GM21423 (cell line): ENCODE measurements around the gene GRIA3.

Source experiments
- ATAC-seq: cut with Tn5 transposase; IDR thresholded peaks from one replicate; pipeline ENCODE4 v1.9.1; 2021; ENCODE audit warnings: mild to moderate bottlenecking, moderate library complexity; ENCODE audit not compliant: unreplicated experiment

The GRIA3 gene

DNA sequence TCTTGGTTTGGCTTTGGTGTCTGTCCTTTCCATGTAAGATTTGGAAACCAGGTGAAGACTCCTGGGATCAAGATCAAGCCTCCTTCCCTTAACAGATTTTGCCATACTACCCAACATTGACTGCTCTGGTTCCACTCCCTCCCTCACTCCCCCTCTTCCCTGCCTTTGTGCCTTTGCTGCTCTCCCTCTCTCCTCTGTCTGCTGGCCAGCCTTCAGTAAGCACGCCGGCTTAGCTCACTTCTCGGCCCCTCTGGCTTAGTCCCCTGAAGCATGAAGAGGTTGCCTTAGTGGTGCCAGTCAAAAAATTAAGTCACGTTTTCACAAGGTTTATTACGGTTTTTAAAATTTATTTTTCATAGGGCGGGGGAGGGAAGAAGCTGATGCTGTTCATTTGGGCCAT is 6.0 kb downstream of the GRIA3 start:
- ATAC-seq: no peak

DNA sequence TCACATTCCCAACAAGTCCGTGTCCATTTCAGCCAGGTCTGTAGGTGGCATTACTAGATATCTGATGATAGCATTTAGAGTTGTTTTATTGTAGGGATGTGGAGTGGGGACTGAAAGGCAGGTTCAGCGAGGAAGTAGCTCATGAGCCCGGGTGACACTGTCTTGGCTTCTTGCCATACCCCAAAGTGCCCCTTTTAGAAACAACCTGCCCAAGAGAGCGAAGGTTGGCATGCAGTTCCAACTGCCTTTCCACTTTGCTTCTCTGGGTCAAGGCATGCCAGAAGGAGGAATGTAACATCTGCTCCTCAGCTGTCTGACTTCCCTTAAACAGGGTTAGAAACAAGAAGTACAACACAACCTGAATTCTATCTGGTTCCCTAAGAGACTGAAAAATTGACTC is 9.0 kb downstream of the GRIA3 start:
- no peak for ATAC-seq

DNA sequence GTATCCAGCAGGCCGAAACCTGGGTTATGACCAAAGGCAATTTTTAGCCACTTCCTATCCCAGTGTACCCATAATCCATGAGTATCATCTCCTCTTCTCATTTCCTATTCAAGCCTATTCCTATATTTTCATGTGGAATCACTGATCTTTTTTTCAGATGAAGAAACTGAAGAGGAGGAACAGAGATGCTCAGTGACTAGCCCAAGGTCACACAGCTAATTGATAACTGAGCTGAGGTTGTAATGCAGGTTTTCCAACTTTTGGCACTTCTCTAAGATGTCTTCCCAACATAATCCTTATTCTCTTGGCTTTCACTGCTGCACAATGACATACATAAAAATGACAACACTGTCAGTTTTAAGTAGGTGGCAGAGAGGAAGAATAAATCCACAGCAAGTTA is 15.3 kb downstream of the GRIA3 start:
- no peak for ATAC-seq

DNA sequence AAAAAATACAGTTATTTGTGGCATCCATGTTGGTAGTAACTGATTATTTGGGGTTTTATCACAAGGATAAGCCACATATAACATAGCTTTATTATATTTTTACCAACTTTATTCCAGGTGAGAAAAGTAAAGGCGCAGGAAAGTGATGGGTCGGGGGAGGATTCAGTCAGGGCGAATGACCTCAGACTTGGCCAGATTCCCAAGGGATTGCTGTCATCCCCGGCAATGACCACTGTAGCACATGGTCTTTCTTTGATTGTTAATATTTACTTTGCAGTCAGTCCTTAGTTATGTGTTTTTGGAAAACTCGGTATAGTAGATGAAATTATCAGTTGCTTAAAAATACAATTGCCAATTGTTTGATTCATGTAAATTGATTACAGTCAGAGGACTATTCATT is 17.6 kb downstream of the GRIA3 start:
- no peak for ATAC-seq

DNA sequence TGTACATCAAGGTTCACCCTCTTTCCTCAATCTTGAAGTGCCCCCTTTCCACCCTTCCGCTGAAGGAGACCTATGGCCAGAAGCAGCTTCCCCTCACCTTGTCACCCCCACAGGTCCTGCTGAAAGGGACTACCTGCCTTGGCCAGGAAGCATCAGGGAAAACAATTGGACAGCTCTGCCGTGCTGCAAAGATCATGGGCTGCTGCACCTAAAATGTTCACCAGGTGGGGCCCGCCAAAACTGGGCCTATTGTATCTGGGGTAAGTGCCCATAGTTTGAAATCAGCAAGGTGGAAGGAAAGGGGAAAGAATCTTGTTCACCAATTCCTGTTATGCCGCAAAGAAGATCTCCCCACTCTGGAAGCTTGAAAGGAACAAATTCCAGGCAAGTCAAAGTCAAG is 18.4 kb downstream of the GRIA3 start:
- no peak for ATAC-seq

DNA sequence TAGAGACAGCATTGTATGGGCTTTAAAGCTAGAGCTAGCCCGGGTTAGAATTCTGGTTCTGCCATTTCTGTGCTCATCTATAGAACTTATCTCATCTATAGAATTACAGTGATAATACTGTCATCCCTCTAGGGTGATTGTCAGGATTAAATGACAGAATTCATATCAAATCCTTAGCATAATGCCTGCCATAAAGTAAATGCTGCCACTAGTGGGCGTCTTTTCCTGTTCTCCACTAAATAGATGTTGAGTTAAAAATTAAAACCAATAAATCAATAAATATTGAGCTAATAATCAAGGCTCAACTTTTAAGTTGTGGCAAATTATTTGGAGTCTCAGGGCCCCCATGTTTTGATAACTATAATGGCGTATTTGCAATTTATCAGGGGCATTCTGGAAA is 19.7 kb downstream of the GRIA3 start:
- no peak for ATAC-seq

DNA sequence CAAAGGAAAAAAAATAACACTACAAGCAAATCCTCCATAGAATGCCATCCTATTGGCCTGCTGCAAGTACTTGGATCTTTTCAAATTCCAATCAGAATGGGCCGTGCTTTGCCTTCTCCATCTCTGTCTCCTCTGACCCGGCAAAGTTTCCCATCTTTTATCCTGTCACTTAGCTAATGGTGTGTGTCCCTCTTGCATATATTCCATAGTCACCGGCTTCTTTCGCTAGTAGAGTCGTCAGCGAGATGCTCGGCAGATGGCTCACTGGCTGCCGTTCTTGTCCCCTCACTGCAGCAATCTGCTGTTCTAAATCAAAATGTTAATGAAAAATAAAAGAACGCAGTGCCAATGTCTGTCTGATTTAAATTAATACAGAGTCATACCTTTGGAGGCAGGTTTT is 22.1 kb downstream of the GRIA3 start:
- no peak for ATAC-seq

DNA sequence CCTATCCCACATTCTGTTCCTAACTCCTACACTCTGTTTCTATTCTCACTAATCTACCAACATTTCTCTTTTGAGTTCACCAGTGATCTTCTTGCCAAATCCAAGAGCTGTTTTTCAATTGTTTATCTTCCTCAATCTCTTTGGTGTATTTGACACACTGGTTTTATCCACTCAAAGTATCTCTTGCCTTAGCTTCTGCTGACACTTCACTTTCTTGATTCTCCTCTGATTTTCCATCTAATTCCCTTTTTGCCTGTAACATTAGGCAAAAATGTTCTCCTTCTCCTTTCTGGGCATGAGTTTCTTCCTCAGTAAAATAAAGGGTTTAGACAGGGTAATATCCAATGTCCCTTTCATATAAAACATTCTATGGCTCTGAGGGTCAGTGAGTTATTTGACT is 26.2 kb downstream of the GRIA3 start:
- no peak for ATAC-seq

DNA sequence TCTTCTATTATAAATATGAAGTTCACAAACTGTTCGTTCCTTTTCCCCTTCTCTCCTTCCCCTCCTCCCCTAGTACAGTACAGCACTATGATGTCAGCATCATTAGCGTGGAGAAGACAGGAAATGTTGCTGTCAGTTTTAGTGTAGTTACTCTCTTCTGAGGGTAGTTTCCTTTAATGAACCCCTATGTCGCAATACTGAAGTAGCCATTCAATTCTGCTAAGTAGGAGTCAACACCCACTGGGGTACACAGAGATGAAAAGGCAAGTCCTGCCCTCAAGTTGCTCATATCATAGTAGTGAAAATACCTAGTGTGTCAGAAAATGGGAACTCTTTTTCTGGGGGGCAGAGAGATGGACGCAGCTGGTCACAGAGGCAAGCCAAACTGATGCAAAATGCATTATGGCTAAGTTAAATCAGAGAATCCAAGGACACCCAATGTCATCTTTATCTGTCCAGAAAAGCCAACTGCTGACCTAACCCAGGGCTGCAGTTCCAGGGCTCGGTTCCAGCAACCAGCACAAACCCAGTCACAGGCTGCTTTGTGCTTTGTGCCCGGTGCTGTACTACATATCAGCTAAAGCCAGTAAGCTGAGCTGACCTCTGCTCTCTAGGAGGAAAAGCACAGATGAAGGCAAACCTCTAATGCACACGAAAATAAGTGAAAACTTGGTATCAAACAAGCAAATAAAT is 31.5 kb downstream of the GRIA3 start:
- no peak for ATAC-seq

DNA sequence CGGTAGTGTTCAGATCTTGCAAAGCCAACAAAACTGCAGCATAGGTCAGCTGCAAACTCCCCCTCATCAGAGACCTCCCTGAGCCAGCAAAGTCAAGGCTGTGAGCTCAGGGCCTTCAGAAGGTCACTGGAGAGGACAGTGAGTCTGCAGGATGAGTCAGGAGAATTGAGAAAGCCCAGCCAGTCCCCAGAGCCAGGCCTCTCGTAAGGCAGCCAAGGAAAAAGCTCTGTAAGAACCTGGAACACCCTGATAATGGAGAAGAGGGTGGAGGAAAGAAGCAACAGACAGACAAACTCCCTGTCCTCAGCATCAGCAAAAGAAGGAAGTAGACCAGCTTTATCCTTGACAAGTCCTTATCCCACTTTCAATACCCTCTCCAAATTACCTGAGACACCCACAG is 33.0 kb downstream of the GRIA3 start:
- no peak for ATAC-seq

DNA sequence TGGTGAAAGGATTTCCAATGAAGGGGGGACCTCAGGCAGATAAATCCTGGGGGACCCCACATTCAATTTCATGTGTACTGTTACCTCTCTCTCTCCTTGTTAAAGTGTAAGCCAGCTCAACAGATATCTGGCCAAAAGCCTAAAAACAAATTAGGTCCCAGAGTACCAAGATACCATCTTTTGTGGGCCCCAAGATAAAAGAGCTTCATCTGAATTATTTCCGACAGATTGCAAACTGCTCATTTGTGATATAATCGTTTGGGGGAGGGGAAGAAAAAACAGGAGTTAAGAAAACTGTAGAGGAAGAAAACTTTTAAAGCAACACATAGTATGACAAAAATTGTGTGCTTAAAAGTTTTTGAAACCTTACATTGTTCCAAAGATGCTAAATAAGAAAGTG is 33.6 kb downstream of the GRIA3 start:
- ATAC-seq: no peak

DNA sequence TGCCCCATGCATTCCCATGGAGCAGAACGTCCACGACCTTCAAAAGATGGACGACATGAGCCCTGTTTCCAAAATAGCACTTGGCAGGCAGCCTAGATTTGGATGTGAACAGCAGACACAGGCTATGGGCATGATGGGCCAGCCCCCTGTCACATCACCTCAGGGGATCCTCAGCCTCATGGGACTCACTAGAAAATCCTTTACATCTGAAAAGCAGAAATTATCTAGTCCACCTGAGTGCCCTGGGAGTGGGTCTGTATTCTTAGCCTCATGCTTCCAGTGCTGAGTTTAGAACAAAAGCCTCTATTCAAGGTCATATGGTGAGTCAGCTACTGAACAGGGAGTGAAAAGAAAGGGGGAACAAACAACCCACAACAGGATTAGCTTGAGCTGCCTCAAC is 35.8 kb downstream of the GRIA3 start:
- no peak for ATAC-seq

DNA sequence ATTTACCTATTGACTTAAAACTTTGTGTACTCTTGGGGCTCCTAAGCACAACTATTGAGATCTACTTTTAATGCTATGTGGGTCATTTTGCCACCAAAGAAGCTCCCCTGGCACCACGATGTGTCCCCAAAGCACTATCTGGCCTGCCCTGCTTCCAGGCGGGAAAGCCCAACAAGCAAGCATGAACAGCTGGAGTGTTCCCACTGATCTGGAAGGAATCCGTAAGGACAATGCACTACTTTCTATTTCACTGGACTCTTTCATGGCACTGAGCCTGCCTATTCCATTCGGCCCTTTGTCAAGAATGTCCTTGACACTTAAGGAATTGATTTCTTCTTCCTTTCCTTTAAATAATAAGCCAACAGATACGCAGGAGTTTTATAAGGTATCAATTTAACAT is 38.8 kb downstream of the GRIA3 start:
- no peak for ATAC-seq

DNA sequence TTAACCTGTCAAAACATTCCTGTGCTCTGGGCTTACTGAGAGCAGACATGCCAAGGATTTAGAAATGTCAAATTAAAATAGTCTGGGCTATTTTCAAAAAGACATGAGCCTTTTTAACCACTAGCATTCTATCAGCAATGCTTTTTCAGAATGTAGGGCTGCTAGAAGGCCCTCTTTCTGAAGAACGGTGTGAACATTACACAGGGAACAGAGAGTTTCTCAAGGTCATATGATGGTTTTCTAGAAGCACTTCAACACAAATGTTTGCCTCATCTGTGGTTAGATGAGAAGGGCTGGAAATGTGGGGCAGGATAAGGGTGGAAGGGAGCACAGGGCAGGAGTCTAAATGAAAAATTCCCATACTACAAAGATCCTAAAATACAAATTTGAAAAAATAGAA is 39.3 kb downstream of the GRIA3 start:
- no peak for ATAC-seq

DNA sequence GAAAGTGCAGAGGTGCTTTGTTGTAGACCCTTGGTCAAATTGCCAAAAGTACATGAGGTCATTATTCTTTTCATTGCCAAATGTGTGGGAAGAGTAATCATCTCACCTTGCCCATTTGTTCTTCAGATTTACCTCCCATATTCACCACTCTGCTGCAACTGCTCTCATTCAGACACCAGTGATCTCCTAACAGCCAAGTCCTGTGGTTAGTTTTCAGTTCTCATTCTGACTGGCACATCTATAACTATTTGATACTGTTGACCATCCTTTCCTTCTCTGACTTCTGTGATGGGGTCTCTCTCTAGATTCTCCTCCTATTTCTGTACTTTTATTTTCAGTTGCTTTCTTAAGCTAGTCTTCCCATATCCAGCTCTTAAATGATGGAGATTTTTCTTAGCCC is 39.8 kb downstream of the GRIA3 start:
- ATAC-seq: peak; percentile 68

DNA sequence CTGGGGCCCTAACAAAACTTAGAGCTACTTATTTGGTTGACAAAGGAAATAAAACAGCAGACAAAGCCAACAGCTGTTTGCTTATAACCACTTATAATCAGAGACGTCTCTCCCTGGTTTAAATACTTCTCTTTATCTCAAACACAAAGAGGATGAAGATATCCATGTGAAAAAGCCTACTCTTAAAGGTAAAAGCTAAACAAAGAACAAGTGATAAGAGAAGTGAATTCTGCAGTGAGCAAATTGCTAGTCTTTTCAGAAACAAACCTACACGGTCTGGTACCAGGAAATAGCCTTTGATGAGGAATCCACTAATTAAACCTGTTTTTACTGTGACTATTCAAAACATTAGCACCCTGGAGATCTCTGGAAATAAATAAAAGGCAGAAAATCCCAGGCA is 46.7 kb downstream of the GRIA3 start:
- ATAC-seq: no peak

DNA sequence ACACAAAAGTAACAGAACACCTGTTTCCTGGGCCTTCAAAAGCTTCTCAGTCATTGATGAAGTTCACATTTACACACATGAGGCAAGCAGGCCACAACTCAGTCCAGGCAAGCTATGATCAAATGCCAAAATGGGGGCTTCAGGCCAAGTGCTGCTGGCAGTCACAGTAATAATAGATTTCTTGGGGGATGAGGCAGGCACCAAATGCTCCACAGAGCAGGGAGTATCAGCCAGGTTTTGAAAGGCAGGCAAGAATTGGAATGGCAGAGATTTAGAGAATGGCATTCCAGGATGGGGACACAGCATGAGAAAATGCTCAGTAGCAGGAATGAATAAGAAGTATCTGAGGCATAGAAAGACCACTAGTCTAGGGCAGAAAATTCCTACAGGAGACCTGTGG is 52.8 kb downstream of the GRIA3 start:
- ATAC-seq: no peak

DNA sequence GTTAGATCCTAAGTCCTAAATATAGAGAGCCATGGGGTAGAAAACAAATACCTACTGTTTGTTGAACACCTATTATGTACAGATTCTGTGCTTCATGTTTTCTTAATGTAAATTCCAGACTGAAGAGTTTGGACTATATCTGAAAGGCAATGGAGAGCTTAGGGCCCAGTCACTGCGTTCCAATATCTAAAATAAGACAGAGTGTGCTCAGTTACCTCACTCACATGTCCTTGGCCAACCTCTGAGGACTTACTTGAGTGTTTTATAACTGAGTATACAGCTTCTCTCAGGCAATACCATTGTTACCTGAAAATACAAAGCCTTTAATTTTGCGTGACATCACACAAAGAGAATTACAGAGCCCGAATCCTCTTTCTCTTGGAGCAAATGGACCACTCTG is 53.2 kb downstream of the GRIA3 start:
- ATAC-seq: no peak

DNA sequence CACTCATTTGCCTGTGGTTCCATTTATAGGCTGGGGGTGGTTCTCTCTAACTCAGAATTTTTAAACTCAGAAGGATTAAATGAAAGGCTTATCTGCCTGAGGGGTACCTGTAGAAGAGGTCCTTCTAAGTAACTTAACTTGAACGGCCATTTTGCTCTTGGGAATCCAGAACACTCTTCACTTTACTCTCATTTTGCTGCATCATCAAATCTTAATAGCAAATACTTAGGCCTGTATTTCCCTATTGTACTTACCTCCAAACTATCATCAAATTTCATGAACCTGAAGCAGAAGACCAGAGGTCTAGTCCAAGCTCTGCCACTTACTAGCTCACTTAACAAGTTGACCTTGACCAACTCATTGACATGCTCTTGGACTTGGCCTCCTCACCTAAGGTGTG is 70.4 kb downstream of the GRIA3 start:
- ATAC-seq: no peak

DNA sequence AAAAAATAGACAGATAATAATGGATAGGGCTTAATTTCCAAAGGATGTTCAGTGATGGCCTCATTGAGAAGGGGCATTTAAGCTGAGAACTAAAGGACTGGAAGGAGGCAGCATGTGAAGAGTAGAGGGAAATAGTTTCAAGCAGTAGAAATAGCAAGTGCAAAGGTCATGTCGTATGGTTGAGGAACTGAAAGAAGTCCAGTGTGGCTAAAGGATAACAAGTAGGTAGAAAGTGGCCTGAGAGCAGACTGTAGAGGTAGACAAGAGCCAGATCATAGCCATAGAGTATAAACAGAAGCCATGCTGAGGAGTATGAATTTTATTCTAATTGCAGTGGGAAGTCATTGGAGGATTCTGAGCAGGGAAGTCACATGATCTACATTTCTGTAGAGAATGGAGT is 72.3 kb downstream of the GRIA3 start:
- no peak for ATAC-seq

DNA sequence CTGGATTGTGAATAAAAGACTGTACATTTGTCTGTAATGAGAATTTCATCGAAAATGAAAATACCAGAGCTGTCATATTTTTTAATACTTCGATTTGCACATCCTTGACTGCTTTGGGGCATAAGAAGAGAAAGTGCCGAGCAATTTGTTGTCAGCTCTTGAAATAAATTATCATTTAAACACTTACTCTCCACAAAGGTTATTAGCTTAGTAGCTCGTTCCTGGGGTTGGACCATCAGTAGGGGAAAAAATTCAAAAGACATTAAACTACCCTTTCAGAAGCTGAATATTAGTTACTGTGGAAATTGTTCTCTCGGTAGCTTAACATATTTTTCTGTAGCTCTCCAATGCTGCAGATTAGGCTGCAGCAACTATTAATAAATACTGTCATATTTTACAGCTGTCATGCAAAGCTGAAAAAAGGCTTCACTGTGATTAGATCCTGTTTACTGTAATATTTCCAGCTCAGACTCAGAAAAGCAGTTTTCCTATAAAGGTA is 76.9 kb downstream of the GRIA3 start:
- ATAC-seq: no peak

DNA sequence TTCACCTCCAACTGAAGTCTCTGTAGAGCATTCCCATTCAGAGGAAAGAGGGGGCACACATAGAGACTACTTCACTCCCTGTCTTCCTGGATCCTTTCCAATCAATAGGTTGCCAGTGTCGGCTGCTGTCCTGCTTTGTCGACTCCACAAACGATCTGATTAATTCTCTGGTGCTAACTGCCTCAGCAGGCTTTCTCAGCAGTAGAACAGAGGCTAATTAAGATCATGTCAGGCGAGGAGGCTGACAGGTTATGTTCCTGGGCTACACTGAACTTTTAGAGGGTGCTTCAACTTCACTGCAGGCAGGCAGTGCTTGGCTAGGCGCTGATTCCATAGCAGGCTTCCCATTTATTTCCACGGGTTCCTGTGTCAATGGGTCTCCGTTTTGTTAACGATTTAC is 79.2 kb downstream of the GRIA3 start:
- ATAC-seq: no peak

DNA sequence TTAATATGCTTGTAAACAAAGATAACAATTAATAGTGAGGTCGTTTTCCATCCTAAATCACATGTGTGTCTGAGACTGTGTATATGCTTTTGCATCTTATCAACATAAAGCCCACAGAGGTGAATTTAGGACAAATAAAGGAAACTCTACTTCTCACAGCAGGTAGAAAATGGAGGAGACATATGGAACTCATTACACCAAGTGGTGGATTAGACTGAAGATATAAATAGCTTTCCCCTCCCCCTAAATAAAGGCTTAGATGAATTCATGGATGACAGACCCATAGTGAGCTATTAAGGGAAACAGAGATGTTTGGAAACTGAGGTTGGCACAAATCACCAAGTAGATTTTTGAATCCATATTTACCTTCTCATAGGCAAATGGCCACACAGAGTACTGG is 79.7 kb downstream of the GRIA3 start:
- ATAC-seq: no peak
